ENCODE results near the gene ENGASE.

DNA sequence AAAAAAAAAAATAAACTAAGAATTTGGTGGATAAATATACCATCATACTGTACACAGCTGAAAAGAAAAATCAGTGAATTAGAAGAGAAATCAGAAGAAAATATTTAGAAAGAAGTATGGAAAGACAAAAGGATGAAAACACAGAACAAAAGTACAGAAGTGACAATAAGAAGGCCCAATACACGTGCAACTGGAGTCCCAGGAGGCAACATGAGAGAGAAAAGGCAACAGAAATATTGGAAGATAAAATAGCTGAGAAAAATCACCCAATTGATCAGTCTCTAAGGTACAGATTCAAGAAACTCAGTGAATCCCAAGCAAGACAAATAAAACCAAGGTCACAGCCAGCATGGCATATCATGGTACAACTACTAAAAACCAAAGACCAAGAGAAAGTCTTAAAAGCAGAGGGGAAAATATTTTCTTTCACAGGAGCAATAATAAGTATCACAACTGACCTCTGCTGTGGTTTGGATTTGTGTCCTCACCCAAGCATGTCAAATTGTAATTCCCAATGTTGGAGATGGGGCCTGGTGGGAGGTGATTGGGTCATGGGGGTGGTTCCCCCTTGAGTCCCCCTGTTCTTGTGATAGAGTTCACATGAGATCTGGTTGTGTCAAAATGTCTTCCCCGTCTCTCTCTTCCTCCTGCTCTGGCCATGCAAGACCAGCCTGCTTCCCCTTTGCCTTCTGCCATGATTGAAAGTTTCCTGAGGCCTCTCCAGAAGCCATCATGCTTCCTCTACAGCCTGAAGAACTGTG lies 20.2 kb upstream of the ENGASE start:
- TF ChIP-seq, protein P1, sequence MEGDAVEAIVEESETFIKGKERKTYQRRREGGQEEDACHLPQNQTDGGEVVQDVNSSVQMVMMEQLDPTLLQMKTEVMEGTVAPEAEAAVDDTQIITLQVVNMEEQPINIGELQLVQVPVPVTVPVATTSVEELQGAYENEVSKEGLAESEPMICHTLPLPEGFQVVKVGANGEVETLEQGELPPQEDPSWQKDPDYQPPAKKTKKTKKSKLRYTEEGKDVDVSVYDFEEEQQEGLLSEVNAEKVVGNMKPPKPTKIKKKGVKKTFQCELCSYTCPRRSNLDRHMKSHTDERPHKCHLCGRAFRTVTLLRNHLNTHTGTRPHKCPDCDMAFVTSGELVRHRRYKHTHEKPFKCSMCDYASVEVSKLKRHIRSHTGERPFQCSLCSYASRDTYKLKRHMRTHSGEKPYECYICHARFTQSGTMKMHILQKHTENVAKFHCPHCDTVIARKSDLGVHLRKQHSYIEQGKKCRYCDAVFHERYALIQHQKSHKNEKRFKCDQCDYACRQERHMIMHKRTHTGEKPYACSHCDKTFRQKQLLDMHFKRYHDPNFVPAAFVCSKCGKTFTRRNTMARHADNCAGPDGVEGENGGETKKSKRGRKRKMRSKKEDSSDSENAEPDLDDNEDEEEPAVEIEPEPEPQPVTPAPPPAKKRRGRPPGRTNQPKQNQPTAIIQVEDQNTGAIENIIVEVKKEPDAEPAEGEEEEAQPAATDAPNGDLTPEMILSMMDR (IDR thresholded peaks at IDR 0.05) = no peak
- TF ChIP-seq EZH2 (IDR thresholded peaks at IDR 0.05; ENCODE audit: borderline replicate concordance, insufficient read depth, low read depth, low read length, poor library complexity, severe bottlenecking) = no peak
